Activated T-helper 1 cell treated with anti-CD3 and anti-CD28 coated beads, Interleukin-12 subunit alpha, Interleukin-12 subunit beta, Interleukin-2, Interleukin-4 antibody, amounts not matched to agents 30 ng/mL and 10 ng/mL and 1 ng/mL, durations not matched to agents 14 hours and 24 hours and 36 hours (primary cell): ENCODE data around the gene TMEM225B. TPM values are rescaled to one million over a fixed set of nuclear protein-coding genes. Genes with fewer than 3 reads are reported as not detected.

ENCODE experiments used
- DNase-seq: peaks from one replicate; pipeline ENCODE4 v3.0.0; 2021; ENCODE audit warnings: low spot score
- H3K27ac Mint-ChIP-seq: one replicate; pipeline ENCODE4 v1.8.0; 2021; ENCODE audit warnings: mild to moderate bottlenecking, mixed read lengths
- H3K27me3 Mint-ChIP-seq: one replicate; pipeline ENCODE4 v1.8.0; 2022; ENCODE audit warnings: mild to moderate bottlenecking, moderate library complexity, mixed read lengths; ENCODE audit not compliant: insufficient read depth
- H3K36me3 Mint-ChIP-seq: one replicate; pipeline ENCODE4 v1.8.0; 2021; ENCODE audit warnings: low read depth, mixed read lengths
- H3K4me1 Mint-ChIP-seq: one replicate; pipeline ENCODE4 v1.8.0; 2021; ENCODE audit warnings: low read depth, mixed read lengths
- H3K4me3 Mint-ChIP-seq: one replicate; pipeline ENCODE4 v1.8.0; 2021; ENCODE audit warnings: mild to moderate bottlenecking, moderate library complexity, mixed read lengths
- H3K9me3 Mint-ChIP-seq: one replicate; pipeline ENCODE4 v1.8.0; 2021; ENCODE audit warnings: mixed read lengths
- intact Hi-C: fragments of 100-400 bp; cut with micrococcal nuclease; formaldehyde crosslinking; loops from one replicate; pipeline ENCODE4 v1.15.1; 2024
- total RNA-seq: library from RNA; stranded (reverse); gene quantifications from 2 replicates; pipeline ENCODE4 v1.2.3, GENCODE V29; 2022

Gene TMEM225B
- total RNA-seq, 1 donor from 2014 or later = 0.60 TPM

- Mint-ChIP-seq H3K27me3 (peaks cover 2% of the 10 kb centered on the region), H3K4me1 (no peaks in the 10 kb centered on the region), H3K4me3 (no peak overlapping the region), H3K27ac (no peak overlapping the region), H3K9me3 (no peaks in the 10 kb centered on the region), H3K36me3 (no peaks in the 10 kb centered on the region)
- DNase-seq = no peak
- intact Hi-C loops = no loop called here
Measured at GRCh38 chr7:99588868-99589267, 9.2 kb upstream of the TMEM225B start.

GRCh38 chr7:99594948-99595745, 2.9 kb upstream of the TMEM225B start:
- intact Hi-C loops = no loop called here
- DNase-seq = no peak
- no peak overlapping the region for H3K4me3 Mint-ChIP-seq
- no peaks in the 10 kb centered on the region for H3K36me3 Mint-ChIP-seq
- no peaks in the 10 kb centered on the region for H3K27me3 Mint-ChIP-seq
- no peak overlapping the region for H3K27ac Mint-ChIP-seq
- H3K4me1 Mint-ChIP-seq = no peaks in the 10 kb centered on the region
- no peaks in the 10 kb centered on the region for H3K9me3 Mint-ChIP-seq

- no peaks in the 10 kb centered on the region for H3K27me3 Mint-ChIP-seq
Measured at GRCh38 chr7:99596408-99596955, 1.6 kb upstream of the TMEM225B start.

GRCh38 chr7:99599836-99600235, 1.8 kb downstream of the TMEM225B start:
- no peak overlapping the region for H3K4me3 Mint-ChIP-seq

More at GRCh38 chr7:99596408-99596955, 1.6 kb upstream of the TMEM225B start:
- no peak for DNase-seq
- H3K27ac Mint-ChIP-seq = no peak overlapping the region
- H3K9me3 Mint-ChIP-seq = no peaks in the 10 kb centered on the region
- H3K4me3 Mint-ChIP-seq = no peak overlapping the region
- no peaks in the 10 kb centered on the region for H3K36me3 Mint-ChIP-seq
- H3K4me1 Mint-ChIP-seq = no peaks in the 10 kb centered on the region
- intact Hi-C loops = no loop called here

GRCh38 chr7:99601656-99602310, 3.7 kb downstream of the TMEM225B start:
- no peak overlapping the region for H3K27ac Mint-ChIP-seq
- H3K27me3 Mint-ChIP-seq = no peaks in the 10 kb centered on the region
- no peak for DNase-seq
- intact Hi-C loops = no loop called here
- H3K4me1 Mint-ChIP-seq = no peaks in the 10 kb centered on the region
- H3K9me3 Mint-ChIP-seq = no peaks in the 10 kb centered on the region
- no peaks in the 10 kb centered on the region for H3K36me3 Mint-ChIP-seq
- H3K4me3 Mint-ChIP-seq = no peak overlapping the region

More at GRCh38 chr7:99599836-99600235, 1.8 kb downstream of the TMEM225B start:
- Mint-ChIP-seq H3K9me3 (no peaks in the 10 kb centered on the region), H3K27ac (no peak overlapping the region), H3K36me3 (no peaks in the 10 kb centered on the region), H3K4me1 (no peaks in the 10 kb centered on the region), H3K27me3 (no peaks in the 10 kb centered on the region)
- intact Hi-C loops = no loop called here
- no peak for DNase-seq

- no peak for DNase-seq
- Mint-ChIP-seq H3K4me3 (no peak overlapping the region), H3K4me1 (no peaks in the 10 kb centered on the region), H3K27me3 (no peaks in the 10 kb centered on the region), H3K36me3 (no peaks in the 10 kb centered on the region), H3K9me3 (no peaks in the 10 kb centered on the region), H3K27ac (no peak overlapping the region)
- intact Hi-C loops = no loop called here
Measured at GRCh38 chr7:99605527-99605926, 7.5 kb downstream of the TMEM225B start.

GRCh38 chr7:99606531-99606930, 8.5 kb downstream of the TMEM225B start:
- Mint-ChIP-seq H3K36me3 (no peaks in the 10 kb centered on the region), H3K27ac (no peak overlapping the region), H3K27me3 (no peaks in the 10 kb centered on the region), H3K9me3 (no peaks in the 10 kb centered on the region), H3K4me3 (no peak overlapping the region), H3K4me1 (no peaks in the 10 kb centered on the region)
- DNase-seq = no peak
- intact Hi-C loops = no loop called here

GRCh38 chr7:99607548-99607947, 9.5 kb downstream of the TMEM225B start:
- Mint-ChIP-seq H3K4me3 (no peak overlapping the region), H3K9me3 (no peaks in the 10 kb centered on the region), H3K36me3 (no peaks in the 10 kb centered on the region), H3K4me1 (no peaks in the 10 kb centered on the region), H3K27me3 (no peaks in the 10 kb centered on the region), H3K27ac (no peak overlapping the region)
- no peak for DNase-seq
- intact Hi-C loops = no loop called here

GRCh38 chr7:99614495-99614894, 16.4 kb downstream of the TMEM225B start:
- no peak for DNase-seq
- Mint-ChIP-seq H3K27me3 (peaks cover 4% of the 10 kb centered on the region), H3K36me3 (peaks cover 19% of the 10 kb centered on the region), H3K4me3 (peak overlapping the region; percentile 32), H3K27ac (no peak overlapping the region), H3K9me3 (no peaks in the 10 kb centered on the region), H3K4me1 (peaks cover 45% of the 10 kb centered on the region)
- intact Hi-C loops = loop anchor here (10.0 kb wide), 1 partner anchor 380 kb away; no protein-coding TSS in a partner anchor

- Mint-ChIP-seq H3K36me3 (peaks cover 22% of the 10 kb centered on the region), H3K4me3 (peak overlapping the region; percentile 96), H3K27me3 (peaks cover 4% of the 10 kb centered on the region), H3K27ac (peak overlapping the region; percentile 94), H3K9me3 (no peaks in the 10 kb centered on the region), H3K4me1 (peaks cover 53% of the 10 kb centered on the region)
- intact Hi-C loops = loop anchor here (1.0 to 10.0 kb wide), 7 partner anchors 8 to 485 kb away; partner anchors contain the start of genes AP4M1, FAM200A, MCM7 and ZNF394
- DNase-seq = no peak
Measured at GRCh38 chr7:99615989-99616358, 17.9 kb downstream of the TMEM225B start.

- H3K4me1 Mint-ChIP-seq = peaks cover 56% of the 10 kb centered on the region
- H3K4me3 Mint-ChIP-seq = peak within 1 kb of the TSS; percentile 96
- H3K27ac Mint-ChIP-seq = peak within 1 kb of the TSS; percentile 94
- H3K27me3 Mint-ChIP-seq = peaks cover 4% of the 10 kb centered on the region
- peak; percentile 79 for DNase-seq
- H3K36me3 Mint-ChIP-seq = peaks cover 28% of the 10 kb centered on the region
- intact Hi-C loops = loop anchor here (1.0 to 10.0 kb wide), 7 partner anchors 8 to 484 kb away; partner anchors contain the start of genes AP4M1, FAM200A, MCM7 and ZNF394
- H3K9me3 Mint-ChIP-seq = no peaks in the 10 kb centered on the region
Measured at GRCh38 chr7:99616359-99617191, 18.5 kb downstream of the TMEM225B start, which contains the start of gene ZSCAN25. ZSCAN25 (plus strand) TSS chr7:99616946; CDS start chr7:99619607, 2,661 bp downstream.

- H3K9me3 Mint-ChIP-seq = no peaks in the 10 kb centered on the region
- H3K36me3 Mint-ChIP-seq = peaks cover 35% of the 10 kb centered on the region
- H3K4me1 Mint-ChIP-seq = peaks cover 57% of the 10 kb centered on the region
- H3K27me3 Mint-ChIP-seq = peaks cover 4% of the 10 kb centered on the region
- intact Hi-C loops = loop anchor here (2.0 to 10.0 kb wide), 4 partner anchors 58 to 484 kb away; partner anchors contain the start of genes AP4M1, MCM7, ZNF655 and ZNF789
- H3K4me3 Mint-ChIP-seq = peak overlapping the region; percentile 96
- peak overlapping the region; percentile 94 for H3K27ac Mint-ChIP-seq
- no peak for DNase-seq
Measured at GRCh38 chr7:99617192-99617781, 19.2 kb downstream of the TMEM225B start.
